ENCODE data around the gene MAN1C1. TPM values are rescaled to one million over a fixed set of nuclear protein-coding genes. Genes with fewer than 3 reads are reported as not detected.

MAN1C1 gene
- total RNA-seq, 1 donor from 2014 or later = 64.7 TPM

DNA sequence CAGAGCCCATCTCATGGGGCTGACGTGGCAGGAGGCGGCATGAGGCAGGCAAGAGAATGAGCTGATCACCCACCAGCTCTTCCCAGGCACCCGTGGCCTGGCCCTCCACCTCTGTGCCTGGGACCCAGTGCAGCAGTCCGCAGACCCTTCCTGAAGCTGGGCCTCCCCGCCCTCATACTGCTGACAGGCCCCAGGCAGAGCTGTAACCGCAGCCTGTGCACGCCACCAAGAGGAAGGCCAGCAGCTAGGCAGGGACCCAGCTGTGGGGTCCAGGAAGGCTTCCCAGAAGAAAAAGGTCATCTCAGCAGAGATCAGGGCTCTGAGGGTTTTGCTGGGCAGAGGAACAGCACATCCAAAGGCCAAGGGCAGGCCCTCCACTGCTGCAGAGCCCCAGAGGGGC lies 193.3 kb downstream of the MAN1C1 start:
- Mint-ChIP-seq H3K27ac (ENCODE audit: unreplicated experiment) (no peak overlapping the region), H3K9me3 (ENCODE audit: unreplicated experiment) (no peaks in the 10 kb centered on the region), H3K4me1 (ENCODE audit: unreplicated experiment) (peaks cover 28% of the 10 kb centered on the region), H3K27me3 (ENCODE audit: unreplicated experiment) (no peaks in the 10 kb centered on the region), H3K4me3 (ENCODE audit: unreplicated experiment) (no peak overlapping the region), H3K36me3 (ENCODE audit: unreplicated experiment) (peaks cover 21% of the 10 kb centered on the region)
- TF ChIP-seq, protein P1, sequence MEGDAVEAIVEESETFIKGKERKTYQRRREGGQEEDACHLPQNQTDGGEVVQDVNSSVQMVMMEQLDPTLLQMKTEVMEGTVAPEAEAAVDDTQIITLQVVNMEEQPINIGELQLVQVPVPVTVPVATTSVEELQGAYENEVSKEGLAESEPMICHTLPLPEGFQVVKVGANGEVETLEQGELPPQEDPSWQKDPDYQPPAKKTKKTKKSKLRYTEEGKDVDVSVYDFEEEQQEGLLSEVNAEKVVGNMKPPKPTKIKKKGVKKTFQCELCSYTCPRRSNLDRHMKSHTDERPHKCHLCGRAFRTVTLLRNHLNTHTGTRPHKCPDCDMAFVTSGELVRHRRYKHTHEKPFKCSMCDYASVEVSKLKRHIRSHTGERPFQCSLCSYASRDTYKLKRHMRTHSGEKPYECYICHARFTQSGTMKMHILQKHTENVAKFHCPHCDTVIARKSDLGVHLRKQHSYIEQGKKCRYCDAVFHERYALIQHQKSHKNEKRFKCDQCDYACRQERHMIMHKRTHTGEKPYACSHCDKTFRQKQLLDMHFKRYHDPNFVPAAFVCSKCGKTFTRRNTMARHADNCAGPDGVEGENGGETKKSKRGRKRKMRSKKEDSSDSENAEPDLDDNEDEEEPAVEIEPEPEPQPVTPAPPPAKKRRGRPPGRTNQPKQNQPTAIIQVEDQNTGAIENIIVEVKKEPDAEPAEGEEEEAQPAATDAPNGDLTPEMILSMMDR (IDR thresholded peaks at IDR 0.05) = no peak
- no peak for DNase-seq (ENCODE audit: extremely low spot score, unreplicated experiment)

DNA sequence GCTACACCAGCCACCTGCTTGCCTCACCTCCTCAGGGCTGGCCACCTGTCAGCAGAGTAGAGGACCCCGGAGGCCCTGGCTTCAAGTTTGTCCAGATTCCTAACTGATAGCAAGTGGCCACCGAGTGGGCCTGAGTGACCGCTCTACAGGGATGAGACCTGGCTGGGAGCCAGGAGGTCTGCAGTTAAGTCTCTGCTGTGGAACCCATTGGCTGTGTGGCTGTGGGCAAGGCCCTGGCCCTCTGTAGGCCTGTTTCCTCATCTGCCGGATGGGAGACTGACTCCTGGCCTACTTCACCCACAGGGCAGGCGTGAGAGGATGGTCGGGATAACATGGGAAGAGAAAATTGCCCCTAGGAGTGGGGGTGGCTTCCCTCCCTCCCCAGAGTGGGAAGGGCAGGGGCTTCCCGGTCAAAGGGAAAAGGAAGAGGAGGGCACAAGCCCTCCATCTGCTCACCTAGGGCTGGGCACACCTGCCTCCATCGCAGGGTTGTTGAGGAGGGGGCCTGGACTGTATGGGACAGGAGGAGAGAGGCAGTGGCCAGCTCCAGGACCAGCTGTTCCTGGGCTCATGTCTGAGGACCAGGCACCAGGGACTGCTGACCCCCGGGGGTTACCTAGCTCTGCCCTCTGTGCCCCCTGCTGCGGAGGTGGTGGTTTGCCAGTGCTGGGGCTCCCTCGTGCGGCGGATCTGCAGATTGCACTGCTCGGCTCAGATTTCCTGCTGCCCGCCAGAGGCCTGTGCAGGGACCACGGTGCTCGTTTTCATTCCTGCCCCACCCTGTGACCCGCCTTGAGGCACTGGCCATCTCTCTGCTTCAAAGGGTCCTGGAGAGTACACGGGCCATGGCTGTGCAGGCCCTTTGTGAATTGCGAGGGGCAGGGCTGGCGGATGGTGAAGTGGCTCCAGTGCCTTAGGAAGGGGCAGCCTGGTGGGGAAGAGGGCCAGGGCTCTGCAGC lies 194.0 kb downstream of the MAN1C1 start:
- Mint-ChIP-seq H3K4me1 (ENCODE audit: unreplicated experiment) (peaks cover 21% of the 10 kb centered on the region), H3K36me3 (ENCODE audit: unreplicated experiment) (peaks cover 19% of the 10 kb centered on the region), H3K9me3 (ENCODE audit: unreplicated experiment) (no peaks in the 10 kb centered on the region), H3K4me3 (ENCODE audit: unreplicated experiment) (no peak overlapping the region), H3K27me3 (ENCODE audit: unreplicated experiment) (no peaks in the 10 kb centered on the region), H3K27ac (ENCODE audit: unreplicated experiment) (no peak overlapping the region)
- DNase-seq (ENCODE audit: extremely low spot score, unreplicated experiment) = peak; percentile 93
- TF ChIP-seq, protein P1 (IDR thresholded peaks at IDR 0.05) = peak; percentile 94

DNA sequence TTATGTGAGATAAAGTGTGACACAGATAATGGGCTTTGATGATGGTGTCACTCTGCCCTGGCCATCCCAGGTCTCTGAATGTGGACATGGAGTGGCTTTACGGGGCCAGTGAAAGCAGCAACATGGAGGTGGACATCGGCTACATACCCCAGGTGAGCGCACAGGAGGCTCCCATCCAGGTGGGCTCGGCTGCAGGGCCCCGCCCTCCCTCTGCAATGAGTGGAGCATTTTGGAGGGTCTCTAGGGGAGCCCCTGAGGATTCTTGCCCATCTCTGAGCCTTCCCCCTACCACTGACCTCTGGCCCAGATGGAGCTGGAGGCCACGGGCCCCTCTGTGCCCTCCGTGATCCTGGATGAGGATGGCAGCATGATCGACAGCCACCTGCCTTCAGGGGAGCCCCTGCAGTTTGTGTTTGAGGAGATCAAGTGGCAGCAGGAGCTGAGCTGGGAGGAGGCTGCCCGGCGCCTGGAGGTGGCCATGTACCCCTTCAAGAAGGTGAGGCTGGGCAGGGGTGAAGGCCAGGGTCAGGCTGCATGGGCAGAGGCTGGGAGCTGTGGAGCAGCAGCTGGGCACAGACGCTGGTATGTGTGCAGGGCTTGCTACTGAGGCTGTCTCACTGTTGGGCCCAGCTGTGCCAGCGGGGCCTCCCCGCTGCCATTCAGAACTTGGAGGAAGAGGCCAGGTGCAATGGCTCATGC lies 194.9 kb downstream of the MAN1C1 start:
- no peak overlapping the region for H3K4me3 Mint-ChIP-seq (ENCODE audit: unreplicated experiment)
- no peaks in the 10 kb centered on the region for H3K9me3 Mint-ChIP-seq (ENCODE audit: unreplicated experiment)
- no peaks in the 10 kb centered on the region for H3K27me3 Mint-ChIP-seq (ENCODE audit: unreplicated experiment)
- no peak overlapping the region for H3K27ac Mint-ChIP-seq (ENCODE audit: unreplicated experiment)
- TF ChIP-seq, protein P1 (IDR thresholded peaks at IDR 0.05) = no peak
- H3K4me1 Mint-ChIP-seq (ENCODE audit: unreplicated experiment) = peaks cover 12% of the 10 kb centered on the region
- peaks cover 17% of the 10 kb centered on the region for H3K36me3 Mint-ChIP-seq (ENCODE audit: unreplicated experiment)
- no peak for DNase-seq (ENCODE audit: extremely low spot score, unreplicated experiment)

DNA sequence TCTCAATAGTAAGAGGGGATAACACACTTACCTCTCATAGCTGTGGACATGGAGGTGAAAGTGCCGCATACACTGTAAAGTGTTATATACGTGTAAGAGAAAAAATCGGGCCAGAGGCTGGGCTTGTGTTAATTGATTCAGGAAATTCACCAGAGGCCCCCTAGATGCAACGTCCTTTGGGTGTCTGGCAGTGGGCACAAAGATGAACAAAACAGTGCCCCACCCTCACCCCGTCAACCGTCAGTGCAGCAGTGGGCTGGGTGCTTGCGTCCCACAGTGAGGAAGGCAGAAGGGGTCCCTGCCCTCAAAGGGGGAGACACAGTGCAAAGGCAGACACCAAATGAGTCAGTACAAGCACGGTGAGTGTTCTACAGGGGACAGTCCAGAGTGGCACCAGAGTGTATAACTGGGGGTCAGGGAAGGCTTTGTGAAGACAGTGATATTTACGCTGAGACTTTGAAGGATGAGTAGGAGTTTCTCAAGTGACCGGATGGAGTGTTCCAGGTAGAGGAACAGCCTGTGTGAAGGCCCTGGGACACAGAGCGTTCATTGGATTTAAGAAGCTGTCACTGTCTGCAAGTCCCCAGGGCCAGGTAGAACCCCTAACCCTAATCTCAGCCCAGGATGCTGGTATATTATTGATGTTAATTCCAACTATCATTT lies 196.6 kb downstream of the MAN1C1 start:
- Mint-ChIP-seq H3K27ac (ENCODE audit: unreplicated experiment) (no peak overlapping the region), H3K27me3 (ENCODE audit: unreplicated experiment) (no peaks in the 10 kb centered on the region), H3K4me3 (ENCODE audit: unreplicated experiment) (no peak overlapping the region), H3K36me3 (ENCODE audit: unreplicated experiment) (peaks cover 17% of the 10 kb centered on the region), H3K4me1 (ENCODE audit: unreplicated experiment) (peaks cover 10% of the 10 kb centered on the region), H3K9me3 (ENCODE audit: unreplicated experiment) (no peaks in the 10 kb centered on the region)
- no peak for DNase-seq (ENCODE audit: extremely low spot score, unreplicated experiment)
- TF ChIP-seq, protein P1 (IDR thresholded peaks at IDR 0.05) = no peak

Data from osteocyte (in vitro differentiated cells).